ENCODE data around the gene TCERG1L.

Gene TCERG1L

GRCh38 chr10:131127138-131127589, 184.4 kb downstream of the TCERG1L start:
- peaks cover 12% of the 10 kb centered on the region; the same call in 1 of the 2 replicates for H3K9me3 ChIP-seq (ENCODE audit: control insufficient read depth, insufficient read depth, low read depth, low read length)
- no peak overlapping the region for H3K27ac ChIP-seq (ENCODE audit: low read depth, low read length)
- no peaks in the 10 kb centered on the region for H3K27me3 ChIP-seq (ENCODE audit: control insufficient read depth, insufficient read depth, low read length)
- no peak overlapping the region for H3K4me3 ChIP-seq (ENCODE audit: low read depth, low read length)
- H3K9ac ChIP-seq (ENCODE audit: low read length), result no peak overlapping the region
- no peaks in the 10 kb centered on the region for H3K36me3 ChIP-seq (ENCODE audit: control insufficient read depth, insufficient read depth, low read length)
- peaks cover 24% of the 10 kb centered on the region for H3K4me1 ChIP-seq (ENCODE audit: control insufficient read depth, insufficient read depth, low read length)

- Histone ChIP-seq H3K4me3 (ENCODE audit: low read depth, low read length) (no peak overlapping the region), H3K4me1 (ENCODE audit: control insufficient read depth, insufficient read depth, low read length) (peaks cover 20% of the 10 kb centered on the region), H3K9me3 (ENCODE audit: control insufficient read depth, insufficient read depth, low read depth, low read length) (peaks cover 15% of the 10 kb centered on the region; the same call in 1 of the 2 replicates), H3K27me3 (ENCODE audit: control insufficient read depth, insufficient read depth, low read length) (no peaks in the 10 kb centered on the region), H3K9ac (ENCODE audit: low read length) (no peak overlapping the region), H3K27ac (ENCODE audit: low read depth, low read length) (0 out of 2 replicates have a peak overlapping the region, but pooled peaks have one; percentile 10), H3K36me3 (ENCODE audit: control insufficient read depth, insufficient read depth, low read length) (no peaks in the 10 kb centered on the region)
These were observed 185.0 kb downstream of the TCERG1L start for GRCh38 chr10:131126321-131127137.

GRCh38 chr10:131125511-131126225, 185.9 kb downstream of the TCERG1L start:
- no peak overlapping the region for H3K9ac ChIP-seq (ENCODE audit: low read length)
- H3K36me3 ChIP-seq (ENCODE audit: control insufficient read depth, insufficient read depth, low read length), result no peaks in the 10 kb centered on the region
- H3K27ac ChIP-seq (ENCODE audit: low read depth, low read length), result no peak overlapping the region
- H3K4me1 ChIP-seq (ENCODE audit: control insufficient read depth, insufficient read depth, low read length), result peaks cover 20% of the 10 kb centered on the region
- H3K27me3 ChIP-seq (ENCODE audit: control insufficient read depth, insufficient read depth, low read length), result no peaks in the 10 kb centered on the region
- peaks cover 15% of the 10 kb centered on the region; the same call in 1 of the 2 replicates for H3K9me3 ChIP-seq (ENCODE audit: control insufficient read depth, insufficient read depth, low read depth, low read length)
- no peak overlapping the region for H3K4me3 ChIP-seq (ENCODE audit: low read depth, low read length)

- Histone ChIP-seq H3K4me1 (ENCODE audit: control insufficient read depth, insufficient read depth, low read length) (peaks cover 20% of the 10 kb centered on the region), H3K27ac (ENCODE audit: low read depth, low read length) (no peak overlapping the region), H3K36me3 (ENCODE audit: control insufficient read depth, insufficient read depth, low read length) (no peaks in the 10 kb centered on the region), H3K4me3 (ENCODE audit: low read depth, low read length) (no peak overlapping the region), H3K9me3 (ENCODE audit: control insufficient read depth, insufficient read depth, low read depth, low read length) (peaks cover 15% of the 10 kb centered on the region; the same call in 1 of the 2 replicates), H3K27me3 (ENCODE audit: control insufficient read depth, insufficient read depth, low read length) (no peaks in the 10 kb centered on the region), H3K9ac (ENCODE audit: low read length) (no peak overlapping the region)
These were observed 186.6 kb downstream of the TCERG1L start for GRCh38 chr10:131124945-131125344.

- Histone ChIP-seq H3K27me3 (ENCODE audit: control insufficient read depth, insufficient read depth, low read length) (no peaks in the 10 kb centered on the region), H3K4me1 (ENCODE audit: control insufficient read depth, insufficient read depth, low read length) (peaks cover 17% of the 10 kb centered on the region), H3K36me3 (ENCODE audit: control insufficient read depth, insufficient read depth, low read length) (no peaks in the 10 kb centered on the region)
These were observed 188.0 kb downstream of the TCERG1L start for GRCh38 chr10:131123496-131123895.

GRCh38 chr10:131121511-131122035, 189.9 kb downstream of the TCERG1L start:
- H3K4me1 ChIP-seq (ENCODE audit: control insufficient read depth, insufficient read depth, low read length), result peaks cover 8% of the 10 kb centered on the region

More at GRCh38 chr10:131123496-131123895, 188.0 kb downstream of the TCERG1L start:
- H3K27ac ChIP-seq (ENCODE audit: low read depth, low read length), result no peak overlapping the region
- no peak overlapping the region for H3K4me3 ChIP-seq (ENCODE audit: low read depth, low read length)
- H3K9ac ChIP-seq (ENCODE audit: low read length), result no peak overlapping the region
- peaks cover 15% of the 10 kb centered on the region; the same call in 1 of the 2 replicates for H3K9me3 ChIP-seq (ENCODE audit: control insufficient read depth, insufficient read depth, low read depth, low read length)

GRCh38 chr10:131119626-131120355, 191.7 kb downstream of the TCERG1L start:
- H3K9ac ChIP-seq (ENCODE audit: low read length), result no peak overlapping the region
- H3K27ac ChIP-seq (ENCODE audit: low read depth, low read length), result no peak overlapping the region
- no peak overlapping the region for H3K4me3 ChIP-seq (ENCODE audit: low read depth, low read length)
- H3K36me3 ChIP-seq (ENCODE audit: control insufficient read depth, insufficient read depth, low read length), result no peaks in the 10 kb centered on the region
- peaks cover 11% of the 10 kb centered on the region for H3K4me1 ChIP-seq (ENCODE audit: control insufficient read depth, insufficient read depth, low read length)
- H3K27me3 ChIP-seq (ENCODE audit: control insufficient read depth, insufficient read depth, low read length), result no peaks in the 10 kb centered on the region
- peaks cover 15% of the 10 kb centered on the region; the same call in 1 of the 2 replicates for H3K9me3 ChIP-seq (ENCODE audit: control insufficient read depth, insufficient read depth, low read depth, low read length)

More at GRCh38 chr10:131121511-131122035, 189.9 kb downstream of the TCERG1L start:
- H3K27ac ChIP-seq (ENCODE audit: low read depth, low read length), result no peak overlapping the region
- H3K9me3 ChIP-seq (ENCODE audit: control insufficient read depth, insufficient read depth, low read depth, low read length), result peaks cover 15% of the 10 kb centered on the region; the same call in 1 of the 2 replicates
- no peaks in the 10 kb centered on the region for H3K27me3 ChIP-seq (ENCODE audit: control insufficient read depth, insufficient read depth, low read length)
- no peak overlapping the region for H3K4me3 ChIP-seq (ENCODE audit: low read depth, low read length)
- no peaks in the 10 kb centered on the region for H3K36me3 ChIP-seq (ENCODE audit: control insufficient read depth, insufficient read depth, low read length)
- H3K9ac ChIP-seq (ENCODE audit: low read length), result no peak overlapping the region

- Histone ChIP-seq H3K27ac (ENCODE audit: low read depth, low read length) (no peak overlapping the region), H3K4me1 (ENCODE audit: control insufficient read depth, insufficient read depth, low read length) (peaks cover 16% of the 10 kb centered on the region)
These were observed 193.9 kb downstream of the TCERG1L start for GRCh38 chr10:131117416-131118212.

GRCh38 chr10:131116991-131117375, 194.5 kb downstream of the TCERG1L start:
- Histone ChIP-seq H3K4me3 (ENCODE audit: low read depth, low read length) (no peak overlapping the region), H3K9ac (ENCODE audit: low read length) (no peak overlapping the region), H3K27ac (ENCODE audit: low read depth, low read length) (no peak overlapping the region), H3K27me3 (ENCODE audit: control insufficient read depth, insufficient read depth, low read length) (no peaks in the 10 kb centered on the region), H3K36me3 (ENCODE audit: control insufficient read depth, insufficient read depth, low read length) (no peaks in the 10 kb centered on the region), H3K9me3 (ENCODE audit: control insufficient read depth, insufficient read depth, low read depth, low read length) (0 out of 2 replicates have a peak, but pooled peaks cover 2% of the 10 kb centered on the region), H3K4me1 (ENCODE audit: control insufficient read depth, insufficient read depth, low read length) (peaks cover 16% of the 10 kb centered on the region)

More at GRCh38 chr10:131117416-131118212, 193.9 kb downstream of the TCERG1L start:
- Histone ChIP-seq H3K27me3 (ENCODE audit: control insufficient read depth, insufficient read depth, low read length) (no peaks in the 10 kb centered on the region), H3K4me3 (ENCODE audit: low read depth, low read length) (no peak overlapping the region), H3K9ac (ENCODE audit: low read length) (no peak overlapping the region), H3K9me3 (ENCODE audit: control insufficient read depth, insufficient read depth, low read depth, low read length) (peaks cover 8% of the 10 kb centered on the region; the same call in 1 of the 2 replicates), H3K36me3 (ENCODE audit: control insufficient read depth, insufficient read depth, low read length) (no peaks in the 10 kb centered on the region)
